ENCODE measurements around the gene TCAF1. TPM values are rescaled to one million over a fixed set of nuclear protein-coding genes. Genes with fewer than 3 reads are reported as not detected.

TCAF1 gene
- total RNA-seq, 6 donors from 2014 or later = 17.8 to 40.1 (median 26.5) TPM

DNA sequence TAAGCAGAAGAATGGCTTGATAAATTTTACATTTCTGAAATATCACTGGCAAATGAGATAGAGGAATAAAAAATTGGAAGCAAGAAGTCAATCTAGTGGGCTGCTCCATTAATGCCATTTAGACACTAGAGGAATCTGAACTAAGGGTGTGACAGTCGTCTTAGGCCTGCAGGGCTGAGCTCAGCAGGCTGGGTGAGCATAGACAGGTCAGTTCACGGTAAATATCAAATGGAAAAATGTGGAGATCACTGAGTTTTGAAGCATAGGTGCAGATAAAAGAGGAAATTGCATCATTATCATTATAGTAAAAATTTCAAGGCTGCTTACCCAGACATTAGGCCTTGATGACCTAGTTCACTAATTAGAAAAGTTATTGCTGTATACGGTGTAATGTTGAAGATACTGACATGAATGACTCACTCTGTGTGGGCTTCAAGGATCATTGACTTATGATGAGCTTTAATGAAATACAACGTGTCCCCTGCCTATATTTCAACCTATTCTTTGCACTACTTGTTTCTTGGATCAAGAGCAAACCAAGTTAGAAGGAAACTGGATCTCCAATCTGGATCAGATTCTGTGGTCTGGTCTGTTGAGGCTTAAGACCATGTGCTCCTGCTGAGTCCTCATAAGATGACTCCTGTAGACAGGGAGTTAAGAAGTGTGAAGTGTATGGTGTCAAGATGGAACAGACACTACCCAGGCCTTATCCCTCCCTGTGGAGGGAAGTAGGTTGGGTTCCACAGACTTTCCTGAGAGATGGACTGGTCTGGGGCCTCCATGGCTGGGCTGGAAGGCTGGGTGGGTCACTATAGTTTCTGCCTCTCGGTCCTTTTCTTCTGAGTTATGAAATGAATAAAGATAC lies 36.6 kb upstream of the TCAF1 start:
- Histone ChIP-seq H3K4me3 (no peak overlapping the region), H3K4me1 (no peaks in the 10 kb centered on the region), H3K27me3 (no peaks in the 10 kb centered on the region), H3K9me3 (no peaks in the 10 kb centered on the region), H3K27ac (no peak overlapping the region), H3K36me3 (no peaks in the 10 kb centered on the region)
- ATAC-seq (ENCODE audit: low FRiP score in 2 of 2) = no peak
- 79% methylated on average over 5 of the region's 5 CpGs for WGBS, 2 donors
- no peak for DNase-seq
- TF ChIP-seq, protein P1, sequence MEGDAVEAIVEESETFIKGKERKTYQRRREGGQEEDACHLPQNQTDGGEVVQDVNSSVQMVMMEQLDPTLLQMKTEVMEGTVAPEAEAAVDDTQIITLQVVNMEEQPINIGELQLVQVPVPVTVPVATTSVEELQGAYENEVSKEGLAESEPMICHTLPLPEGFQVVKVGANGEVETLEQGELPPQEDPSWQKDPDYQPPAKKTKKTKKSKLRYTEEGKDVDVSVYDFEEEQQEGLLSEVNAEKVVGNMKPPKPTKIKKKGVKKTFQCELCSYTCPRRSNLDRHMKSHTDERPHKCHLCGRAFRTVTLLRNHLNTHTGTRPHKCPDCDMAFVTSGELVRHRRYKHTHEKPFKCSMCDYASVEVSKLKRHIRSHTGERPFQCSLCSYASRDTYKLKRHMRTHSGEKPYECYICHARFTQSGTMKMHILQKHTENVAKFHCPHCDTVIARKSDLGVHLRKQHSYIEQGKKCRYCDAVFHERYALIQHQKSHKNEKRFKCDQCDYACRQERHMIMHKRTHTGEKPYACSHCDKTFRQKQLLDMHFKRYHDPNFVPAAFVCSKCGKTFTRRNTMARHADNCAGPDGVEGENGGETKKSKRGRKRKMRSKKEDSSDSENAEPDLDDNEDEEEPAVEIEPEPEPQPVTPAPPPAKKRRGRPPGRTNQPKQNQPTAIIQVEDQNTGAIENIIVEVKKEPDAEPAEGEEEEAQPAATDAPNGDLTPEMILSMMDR (IDR thresholded peaks at IDR 0.05) = no peak
- no peak for TF ChIP-seq POLR2AphosphoS5 (IDR thresholded peaks at IDR 0.05)
- TF ChIP-seq EP300 (IDR thresholded peaks at IDR 0.05) = no peak
- TF ChIP-seq POLR2A (IDR thresholded peaks at IDR 0.05) = no peak

DNA sequence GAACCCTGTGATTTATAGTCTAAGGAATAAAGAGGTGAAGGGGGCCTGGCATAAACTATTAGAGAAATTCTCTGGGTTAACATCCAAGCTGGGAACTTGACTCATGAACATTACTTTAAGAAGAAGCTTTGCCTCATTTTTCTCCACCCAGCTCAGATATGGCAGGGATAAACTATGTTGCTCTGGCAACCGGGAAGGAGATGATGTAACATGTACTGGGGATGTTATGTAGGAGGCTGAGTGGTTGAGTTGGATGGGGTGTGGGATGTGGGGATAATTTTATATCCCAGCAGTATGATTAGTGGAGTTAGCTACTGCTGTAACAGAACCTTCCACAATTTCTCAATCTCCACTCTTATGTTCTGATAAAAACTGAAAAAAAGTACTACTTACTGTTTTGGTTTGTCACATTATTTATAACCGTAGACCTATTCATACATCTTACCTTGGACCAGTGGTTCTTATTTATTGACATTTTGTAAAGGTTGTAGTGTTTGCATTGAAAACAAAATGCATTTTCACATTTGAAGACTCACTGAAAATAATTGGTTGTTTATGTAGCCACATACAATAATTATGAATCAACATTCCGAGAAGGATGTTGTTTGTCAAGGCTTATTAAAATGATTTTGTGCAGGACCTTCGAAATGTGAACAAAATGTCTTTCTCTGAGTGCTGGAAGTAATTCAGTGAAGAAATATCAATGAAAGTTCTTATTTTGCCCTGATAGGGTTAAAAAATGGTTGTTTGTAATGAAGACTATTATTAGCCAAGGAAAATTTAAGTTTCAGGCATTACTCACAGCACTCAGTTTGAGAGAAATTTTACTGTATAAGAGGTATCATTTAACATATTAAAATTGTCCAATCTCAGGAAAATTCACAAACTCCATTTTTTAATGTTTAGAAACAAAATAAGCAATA lies 34.4 kb upstream of the TCAF1 start:
- no peaks in the 10 kb centered on the region for H3K36me3 ChIP-seq
- TF ChIP-seq POLR2A (IDR thresholded peaks at IDR 0.05) = no peak
- TF ChIP-seq POLR2AphosphoS5 (IDR thresholded peaks at IDR 0.05) = no peak
- TF ChIP-seq EP300 (IDR thresholded peaks at IDR 0.05) = no peak
- TF ChIP-seq, protein P1 (IDR thresholded peaks at IDR 0.05) = no peak
- ATAC-seq (ENCODE audit: low FRiP score in 2 of 2) (peak in 1 of 2 donors; percentile 53), DNase-seq (no peak)
- no peaks in the 10 kb centered on the region for H3K4me1 ChIP-seq
- H3K9me3 ChIP-seq = no peaks in the 10 kb centered on the region
- no peak overlapping the region for H3K27ac ChIP-seq
- no peak overlapping the region for H3K4me3 ChIP-seq
- 68 to 79% methylated on average over 4 of the region's 4 CpGs for WGBS, 2 donors
- H3K27me3 ChIP-seq = no peaks in the 10 kb centered on the region

DNA sequence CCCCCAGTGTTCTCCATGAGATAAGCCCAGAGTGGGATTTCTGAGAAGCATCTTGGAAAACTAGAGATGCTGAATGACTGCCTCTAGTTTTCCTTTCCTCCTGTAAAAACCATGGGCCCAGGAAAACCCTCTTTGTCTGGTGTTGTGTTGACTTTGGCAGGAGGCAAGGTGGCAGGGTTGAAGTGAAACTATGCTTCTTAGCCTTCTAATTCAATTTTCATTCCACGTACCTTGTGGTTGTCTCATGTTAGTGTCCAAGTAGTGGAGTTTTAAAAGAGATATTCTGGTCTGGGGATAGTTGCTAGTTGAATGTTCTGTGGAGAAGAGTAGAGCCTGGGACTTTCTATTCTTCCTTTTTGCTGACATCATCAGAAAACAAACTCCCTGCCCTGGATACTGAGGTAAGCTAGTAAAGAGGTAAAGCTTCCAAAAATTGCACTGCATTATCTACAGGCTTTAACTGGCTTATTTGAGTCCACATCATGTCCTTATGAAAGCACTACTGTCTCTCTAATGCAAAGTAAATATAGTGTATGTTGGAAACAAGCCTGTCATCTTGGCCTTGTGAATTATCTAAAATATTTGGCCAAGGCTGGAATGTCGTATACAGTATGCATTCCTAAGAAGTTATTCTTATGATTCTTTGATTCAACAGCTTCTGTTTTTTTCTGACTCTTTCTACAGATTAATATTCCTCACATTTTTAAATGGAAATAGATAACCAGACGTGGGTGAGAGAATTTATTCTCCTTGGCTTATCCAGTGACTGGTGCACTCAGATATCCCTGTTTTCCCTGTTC lies 32.8 kb upstream of the TCAF1 start, which contains the start of gene OR2F2:
OR2F2 (plus strand) TSS at position 708 of the 800 bp plus-strand sequence; CDS start at position 708, 0 bp downstream.
- no peaks in the 10 kb centered on the region for H3K4me1 ChIP-seq
- no peak within 1 kb of the TSS for H3K27ac ChIP-seq
- no peaks in the 10 kb centered on the region for H3K27me3 ChIP-seq
- no peak within 1 kb of the TSS for H3K4me3 ChIP-seq
- WGBS, 2 donors = 69 to 80% methylated on average over 3 of the region's 3 CpGs
- TF ChIP-seq EP300 (IDR thresholded peaks at IDR 0.05) (no peak), POLR2A (IDR thresholded peaks at IDR 0.05) (no peak), POLR2AphosphoS5 (IDR thresholded peaks at IDR 0.05) (no peak)
- TF ChIP-seq, protein P1 (IDR thresholded peaks at IDR 0.05) = no peak
- DNase-seq = no peak
- no peaks in the 10 kb centered on the region for H3K36me3 ChIP-seq
- ATAC-seq (ENCODE audit: low FRiP score in 2 of 2) = no peak
- no peaks in the 10 kb centered on the region for H3K9me3 ChIP-seq

DNA sequence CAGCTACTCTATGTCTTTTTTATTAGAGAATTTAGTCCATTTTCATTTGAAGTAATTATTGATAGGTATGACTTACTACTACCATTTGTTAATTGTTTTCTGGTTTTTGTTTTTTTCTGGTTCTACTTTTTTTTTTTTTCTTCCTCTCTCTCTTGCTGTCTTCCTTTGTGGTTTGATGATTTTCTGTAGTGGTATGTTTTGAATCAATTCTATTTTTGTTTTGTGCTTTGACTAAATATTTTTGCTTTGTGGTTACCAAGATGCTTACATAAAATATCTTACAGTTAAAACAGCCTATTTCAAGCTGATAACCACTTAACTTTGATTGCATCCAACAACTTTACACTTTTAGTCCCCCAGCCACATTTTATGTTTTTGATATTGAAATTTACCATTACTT lies 29.8 kb upstream of the TCAF1 start:
- Histone ChIP-seq H3K4me1 (no peaks in the 10 kb centered on the region), H3K9me3 (no peaks in the 10 kb centered on the region), H3K4me3 (no peak overlapping the region), H3K27ac (no peak overlapping the region), H3K27me3 (no peaks in the 10 kb centered on the region), H3K36me3 (no peaks in the 10 kb centered on the region)
- TF ChIP-seq POLR2AphosphoS5 (IDR thresholded peaks at IDR 0.05) (no peak), EP300 (IDR thresholded peaks at IDR 0.05) (no peak), POLR2A (IDR thresholded peaks at IDR 0.05) (no peak)
- TF ChIP-seq, protein P1 (IDR thresholded peaks at IDR 0.05) = no peak
- ATAC-seq (ENCODE audit: low FRiP score in 2 of 2) (no peak), DNase-seq (no peak)
